B cell (primary cell): ENCODE data around the gene SLC43A2.

ENCODE experiments used
- CTCF ChIP-seq: fragments of 200-600 bp; IDR thresholded peaks from one replicate; pipeline ENCODE4 v1.8.0; 2022; ENCODE audit warnings: antibody characterized with exemption, mild to moderate bottlenecking
- EZH2 ChIP-seq: IDR thresholded peaks from 2 replicates; pipeline ENCODE4 v1.6.1; 2012; ENCODE audit warnings: borderline replicate concordance, low read depth, mild to moderate bottlenecking, moderate library complexity, low read length; ENCODE audit not compliant: insufficient read depth, poor library complexity, severe bottlenecking

DNA sequence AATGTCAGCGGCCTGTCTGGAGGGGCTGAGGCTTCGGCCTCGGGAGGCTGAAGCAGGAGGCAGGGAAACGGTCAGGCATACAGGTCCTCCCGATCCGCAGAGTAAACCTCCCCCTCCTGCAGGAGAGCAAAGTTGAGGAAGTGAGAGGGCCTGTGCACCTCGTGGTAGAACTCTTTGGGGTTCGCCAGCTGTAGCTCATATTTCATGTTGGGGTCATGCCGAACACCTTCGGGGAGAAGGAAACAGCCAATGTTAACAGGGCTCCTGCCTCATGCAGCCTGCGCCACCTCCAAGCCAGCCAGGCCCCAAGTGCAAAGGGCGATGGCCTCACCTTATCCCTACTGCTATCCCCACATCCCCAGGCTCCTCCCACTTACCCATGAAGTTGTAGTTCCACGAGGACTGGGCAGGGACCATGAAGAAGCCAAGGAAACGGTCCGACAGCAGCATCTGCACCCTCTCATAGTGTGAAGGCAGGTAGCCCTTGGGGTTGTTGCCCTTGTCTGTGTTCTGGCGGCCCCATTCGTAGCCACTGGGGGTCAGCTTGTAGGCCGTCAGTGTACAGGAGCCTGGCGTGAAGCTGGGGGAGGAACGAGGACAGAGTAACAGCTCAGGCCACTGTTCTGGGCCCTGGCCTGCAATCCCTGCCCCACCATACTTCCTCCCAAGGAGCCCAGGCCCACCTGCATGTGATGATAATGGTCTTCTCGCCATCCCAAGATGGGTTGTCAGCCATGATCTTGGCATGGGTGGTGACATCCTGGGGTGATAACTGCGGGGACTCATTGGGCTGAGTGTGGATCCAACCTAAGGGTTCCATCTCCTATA lies 22.3 kb upstream of the SLC43A2 start:
- TF ChIP-seq CTCF (no peak), EZH2 (no peak)
